Smooth muscle cell (in vitro differentiated cells): Measurements from ENCODE around the gene PSMA7. TPM values are rescaled to one million over a fixed set of nuclear protein-coding genes. Genes with fewer than 3 reads are reported as not detected.

ENCODE experiments used
- DNase-seq: peaks from one replicate; lab custom pipeline; 2025; ENCODE audit not compliant: unreplicated experiment; lab: John Stamatoyannopoulos, UW
- H2AFZ ChIP-seq: fragments of 200-600 bp; sonication (generic); 2 replicates; pipeline ENCODE4 v1.6.0; 2016; ENCODE audit warnings: antibody characterized with exemption, low read depth, mild to moderate bottlenecking
- H3F3A ChIP-seq: fragments of 200-600 bp; sonication (generic); 2 replicates; pipeline ENCODE4 v1.6.0; 2017; ENCODE audit warnings: antibody characterized with exemption, low read depth
- H3K27ac ChIP-seq: fragments of 200-600 bp; sonication (generic); 2 replicates; pipeline ENCODE4 v1.5.1; 2016; ENCODE audit warnings: low read depth, mild to moderate bottlenecking
- H3K27me3 ChIP-seq: fragments of 200-600 bp; sonication (generic); 2 replicates; pipeline ENCODE4 v1.6.1; 2016; ENCODE audit warnings: low read depth, mild to moderate bottlenecking
- H3K36me3 ChIP-seq: fragments of 200-600 bp; sonication (generic); 2 replicates; pipeline ENCODE4 v1.5.1; 2016; ENCODE audit warnings: low read depth
- H3K4me1 ChIP-seq: fragments of 200-600 bp; sonication (generic); 2 replicates; pipeline ENCODE4 v1.5.1; 2016; ENCODE audit warnings: low read depth
- H3K4me2 ChIP-seq: fragments of 200-600 bp; sonication (generic); 2 replicates; pipeline ENCODE4 v1.6.0; 2016; ENCODE audit warnings: mild to moderate bottlenecking
- H3K4me3 ChIP-seq: fragments of 200-600 bp; sonication (generic); 2 replicates; pipeline ENCODE4 v1.5.1; 2016; ENCODE audit warnings: mild to moderate bottlenecking
- H3K79me2 ChIP-seq: fragments of 200-600 bp; sonication (generic); 2 replicates; pipeline ENCODE4 v1.6.0; 2016; ENCODE audit warnings: low read depth, mild to moderate bottlenecking
- H3K9ac ChIP-seq: fragments of 200-600 bp; sonication (generic); 2 replicates; pipeline ENCODE4 v1.6.0; 2016; ENCODE audit warnings: low read depth
- H3K9me3 ChIP-seq: fragments of 200-600 bp; sonication (generic); replicated peaks from 2 replicates; pipeline ENCODE4 v1.5.1; 2016; ENCODE audit warnings: low read depth
- H4K20me1 ChIP-seq: fragments of 200-600 bp; sonication (generic); 2 replicates; pipeline ENCODE4 v1.6.0; 2016; ENCODE audit warnings: low read depth
- WGBS: methylation state at CpG from one replicate; pipeline ENCODE4 v1.1.7; 2016; ENCODE audit warnings: low lambda C conversion rate; 5-methylcytosine and 5-hydroxymethylcytosine counted together
- polyA plus RNA-seq: library from polyadenylated mRNA; unstranded; fragments of >200 nt; fragmentation: Nextera tagmentation; extraction: Ambion mirVana; gene quantifications from 2 replicates; pipeline ENCODE4 v1.2.1, GENCODE V29; 2016
- total RNA-seq: library from RNA; depleted of rRNA; stranded (reverse); fragments of >200 nt; gene quantifications from 2 replicates; pipeline ENCODE4 v1.2.3, GENCODE V29; 2014
- TF ChIP-seq, protein P1 (sequence below): fragments of 200-600 bp; sonication (generic); IDR thresholded peaks from 2 replicates; pipeline ENCODE4 v1.5.1; 2017; ENCODE audit warnings: borderline replicate concordance, mild to moderate bottlenecking, antibody characterized with exemption; ENCODE audit not compliant: insufficient read depth, poor library complexity, severe bottlenecking

PSMA7 gene
- total and polyA plus RNA-seq, 2 experiments from 2014 or later: 297 to 473 TPM

DNA sequence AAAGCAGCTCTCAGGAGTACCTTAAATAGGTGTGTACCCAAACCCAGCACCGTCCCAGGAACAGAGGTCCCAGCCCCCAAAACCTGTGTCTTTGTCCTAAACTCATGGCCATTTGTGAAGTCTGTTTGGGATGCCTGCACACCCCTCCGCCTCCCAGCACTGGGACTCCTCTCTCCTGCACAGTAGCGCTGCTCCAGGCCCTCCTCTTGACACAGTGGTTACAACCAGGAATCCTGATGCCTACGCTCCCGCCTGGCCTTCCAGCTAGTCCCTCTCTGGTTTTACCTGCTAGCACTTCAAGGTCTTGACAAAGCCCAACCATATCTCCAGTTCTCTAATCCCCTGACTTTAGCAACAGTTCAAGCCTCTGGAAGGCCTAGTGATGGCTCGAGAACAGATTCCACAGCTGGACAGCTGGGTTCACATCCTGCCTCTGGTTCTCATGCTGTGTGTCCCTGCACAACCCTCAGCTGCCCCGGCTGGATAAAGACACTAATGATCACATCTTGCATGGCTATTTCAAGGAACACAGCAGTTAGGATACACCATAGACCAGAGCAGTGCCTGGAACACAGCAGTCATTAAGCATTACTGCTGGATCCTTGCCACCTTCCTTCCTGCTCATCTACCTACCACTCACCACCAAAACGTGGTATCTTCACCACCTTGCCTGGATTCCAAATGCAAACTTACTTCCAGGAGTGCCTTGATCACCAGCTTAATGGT is 5.6 kb downstream of the PSMA7 start:
- peaks cover 11% of the 10 kb centered on the region for H3K4me1 ChIP-seq
- peaks cover 61% of the 10 kb centered on the region for H3F3A ChIP-seq
- H3K27ac ChIP-seq: no peak overlapping the region
- H3K79me2 ChIP-seq: peaks cover 39% of the 10 kb centered on the region
- no peaks in the 10 kb centered on the region for H3K27me3 ChIP-seq
- no peaks in the 10 kb centered on the region for H3K9me3 ChIP-seq
- TF ChIP-seq, protein P1, sequence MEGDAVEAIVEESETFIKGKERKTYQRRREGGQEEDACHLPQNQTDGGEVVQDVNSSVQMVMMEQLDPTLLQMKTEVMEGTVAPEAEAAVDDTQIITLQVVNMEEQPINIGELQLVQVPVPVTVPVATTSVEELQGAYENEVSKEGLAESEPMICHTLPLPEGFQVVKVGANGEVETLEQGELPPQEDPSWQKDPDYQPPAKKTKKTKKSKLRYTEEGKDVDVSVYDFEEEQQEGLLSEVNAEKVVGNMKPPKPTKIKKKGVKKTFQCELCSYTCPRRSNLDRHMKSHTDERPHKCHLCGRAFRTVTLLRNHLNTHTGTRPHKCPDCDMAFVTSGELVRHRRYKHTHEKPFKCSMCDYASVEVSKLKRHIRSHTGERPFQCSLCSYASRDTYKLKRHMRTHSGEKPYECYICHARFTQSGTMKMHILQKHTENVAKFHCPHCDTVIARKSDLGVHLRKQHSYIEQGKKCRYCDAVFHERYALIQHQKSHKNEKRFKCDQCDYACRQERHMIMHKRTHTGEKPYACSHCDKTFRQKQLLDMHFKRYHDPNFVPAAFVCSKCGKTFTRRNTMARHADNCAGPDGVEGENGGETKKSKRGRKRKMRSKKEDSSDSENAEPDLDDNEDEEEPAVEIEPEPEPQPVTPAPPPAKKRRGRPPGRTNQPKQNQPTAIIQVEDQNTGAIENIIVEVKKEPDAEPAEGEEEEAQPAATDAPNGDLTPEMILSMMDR: no peak
- no peak overlapping the region for H3K4me3 ChIP-seq
- no peak overlapping the region for H2AFZ ChIP-seq
- DNase-seq: no peak
- no peak overlapping the region for H3K4me2 ChIP-seq
- H3K36me3 ChIP-seq: no peaks in the 10 kb centered on the region
- peaks cover 85% of the 10 kb centered on the region for H4K20me1 ChIP-seq
- H3K9ac ChIP-seq: no peak overlapping the region
- 94% methylated on average over 8 of the region's 8 CpGs for WGBS

DNA sequence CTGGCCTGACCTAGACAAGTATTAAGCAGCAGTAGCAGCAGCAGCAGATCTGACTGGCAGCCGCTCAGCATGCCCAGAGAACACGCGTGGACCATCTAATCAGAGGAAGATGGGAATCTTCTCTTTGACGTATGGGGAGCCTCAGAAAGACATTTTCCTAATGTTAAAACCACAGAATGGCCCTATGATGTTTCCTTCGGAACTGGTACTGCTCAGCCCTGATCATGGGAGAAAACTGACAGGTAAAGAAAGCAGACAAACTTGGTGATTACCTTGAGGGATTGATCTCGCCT is 6.2 kb downstream of the PSMA7 start:
- Histone ChIP-seq H3F3A (peaks cover 61% of the 10 kb centered on the region), H3K79me2 (peaks cover 33% of the 10 kb centered on the region), H3K27ac (no peak overlapping the region), H4K20me1 (peaks cover 86% of the 10 kb centered on the region), H2AFZ (no peak overlapping the region), H3K9ac (no peak overlapping the region), H3K4me2 (no peak overlapping the region), H3K9me3 (no peaks in the 10 kb centered on the region), H3K4me3 (no peak overlapping the region), H3K27me3 (no peaks in the 10 kb centered on the region), H3K36me3 (no peaks in the 10 kb centered on the region), H3K4me1 (peaks cover 10% of the 10 kb centered on the region)
- DNase-seq: no peak
- TF ChIP-seq, protein P1: no peak
- 88% methylated on average over 6 of the region's 6 CpGs for WGBS

DNA sequence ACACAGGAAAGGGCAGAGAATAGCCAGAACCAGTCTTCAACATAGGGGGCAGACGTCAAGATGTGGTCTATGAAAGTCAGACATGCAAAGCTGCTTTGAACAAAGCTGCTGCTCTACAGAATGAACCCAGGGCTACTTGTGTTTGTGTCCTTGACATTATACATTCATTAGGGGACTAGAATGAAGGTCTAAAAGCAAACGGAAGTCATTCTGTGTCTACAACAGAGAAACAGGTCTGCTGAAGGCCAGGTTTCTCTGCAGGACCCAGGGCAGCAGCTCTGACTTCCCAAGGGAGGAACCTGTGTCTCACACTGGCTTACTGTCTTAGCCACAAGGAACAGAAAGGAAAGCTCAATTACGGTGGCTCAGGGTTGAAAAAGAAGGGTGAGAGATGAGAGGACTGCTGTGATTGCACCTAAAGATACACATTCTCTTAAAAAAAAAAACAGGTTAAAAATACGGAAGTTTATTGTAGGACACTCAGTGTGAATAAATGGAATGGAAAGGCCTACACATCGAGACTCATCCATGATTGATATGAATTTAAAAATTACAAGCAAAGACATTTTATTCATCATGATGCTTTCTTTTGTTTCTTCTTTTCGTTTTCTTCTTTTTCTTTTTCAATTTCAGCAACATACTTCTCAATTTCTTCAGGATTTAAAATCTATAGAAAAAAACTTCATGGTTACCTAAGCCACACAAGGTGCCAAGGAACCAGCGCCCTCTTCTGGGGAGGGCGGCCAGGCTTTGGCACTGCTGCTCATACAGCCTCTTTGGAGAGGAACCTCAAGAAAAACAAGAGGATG is 6.7 kb downstream of the PSMA7 start:
- Histone ChIP-seq H3K36me3 (no peaks in the 10 kb centered on the region), H3K9me3 (no peaks in the 10 kb centered on the region), H4K20me1 (peaks cover 86% of the 10 kb centered on the region), H3K4me2 (no peak overlapping the region), H3K4me3 (no peak overlapping the region), H3K27me3 (no peaks in the 10 kb centered on the region), H3K27ac (no peak overlapping the region), H3K4me1 (peaks cover 5% of the 10 kb centered on the region), H3K79me2 (peaks cover 27% of the 10 kb centered on the region), H3F3A (peaks cover 61% of the 10 kb centered on the region), H2AFZ (no peak overlapping the region), H3K9ac (no peak overlapping the region)
- 70% methylated on average over 8 of the region's 8 CpGs for WGBS
- TF ChIP-seq, protein P1: peak; percentile 77
- peak; percentile 6 for DNase-seq
